Body of pancreas (tissue), 4 donors: ENCODE measurements around the gene ATP10A. TPM values are rescaled to one million over a fixed set of nuclear protein-coding genes. Genes with fewer than 3 reads are reported as not detected.
A peak's percentile ranks its signal among the peaks of the same experiment; 100 is the strongest.

Experiments
- ATAC-seq: fragments of 150-250 bp; one replicate; pipeline ENCODE4 v1.9.1; 2016
- DNase-seq, 4 donors: peaks; one replicate each; pipeline ENCODE4 v3.0.0-alpha.2; 2019
- H3K27ac ChIP-seq, 4 donors: fragments of 200-600 bp; sonication (generic); 1 replicate in 3 of 4; 2 replicates in 1 of 4; pipeline versions ENCODE4 v1.5.1 to v1.6.1; 2016 to 2019; ENCODE audit warnings: mild to moderate bottlenecking in 1 of 4, mixed read lengths in 1 of 4, moderate library complexity in 1 of 4
- H3K27me3 ChIP-seq, 2 donors: fragments of 200-600 bp; sonication (generic); one replicate each; pipeline ENCODE4 v1.6.0; 2016; ENCODE audit warnings: mild to moderate bottlenecking in 1 of 2
- H3K36me3 ChIP-seq, 2 donors: fragments of 200-600 bp; sonication (generic); replicated peaks in 1 of 2; 2 replicates each; pipeline ENCODE4 v1.5.1; 2016; ENCODE audit warnings: low read depth in 2 of 2; ENCODE audit not compliant: insufficient read depth in 1 of 2
- H3K4me1 ChIP-seq: fragments of 200-600 bp; sonication (generic); one replicate; pipeline ENCODE4 v1.6.0; 2016
- H3K4me3 ChIP-seq, 2 donors: fragments of 200-600 bp; sonication (generic); 1 replicate in 1 of 2; 2 replicates in 1 of 2; pipeline ENCODE4 v1.5.1; 2016 to 2019
- H3K9me3 ChIP-seq, 3 donors: fragments of 200-600 bp; sonication (generic); 1 replicate in 2 of 3; 2 replicates in 1 of 3; pipeline ENCODE4 v1.5.1; 2016
- POLR2A ChIP-seq, 3 donors: fragments of 450-650 bp; IDR thresholded peaks; one replicate each; pipeline ENCODE4 v1.6.1; 2016; ENCODE audit warnings: antibody characterized with exemption in 3 of 3, mild to moderate bottlenecking in 2 of 3
- WGBS, 2 donors: methylation state at CpG; one replicate each; pipeline ENCODE4 v1.1.5; 2017; 5-methylcytosine and 5-hydroxymethylcytosine counted together
- intact Hi-C: fragments of 100-400 bp; cut with DNase I; formaldehyde crosslinking; loops from one replicate; pipeline ENCODE4 v1.15.1; 2023
- total RNA-seq, 2 donors: library from RNA; depleted of rRNA; stranded (reverse); fragments of >200 nt; gene quantifications; one replicate each; pipeline ENCODE4 v1.1.0, GENCODE V29; 2016
- TF ChIP-seq, protein P1 (sequence below), 7 experiments: fragments of 450-650 bp in 4 of 7; fragments of 200-600 bp in 3 of 7; sonication (generic) in 3 of 7; IDR thresholded peaks; one replicate each; pipeline ENCODE4 v1.5.1; 2016 to 2019; ENCODE audit warnings: antibody characterized with exemption in 7 of 7

The ATP10A gene
- total RNA-seq, 2 donors from 2014 or later, result 1.3 to 2.0 TPM

DNA sequence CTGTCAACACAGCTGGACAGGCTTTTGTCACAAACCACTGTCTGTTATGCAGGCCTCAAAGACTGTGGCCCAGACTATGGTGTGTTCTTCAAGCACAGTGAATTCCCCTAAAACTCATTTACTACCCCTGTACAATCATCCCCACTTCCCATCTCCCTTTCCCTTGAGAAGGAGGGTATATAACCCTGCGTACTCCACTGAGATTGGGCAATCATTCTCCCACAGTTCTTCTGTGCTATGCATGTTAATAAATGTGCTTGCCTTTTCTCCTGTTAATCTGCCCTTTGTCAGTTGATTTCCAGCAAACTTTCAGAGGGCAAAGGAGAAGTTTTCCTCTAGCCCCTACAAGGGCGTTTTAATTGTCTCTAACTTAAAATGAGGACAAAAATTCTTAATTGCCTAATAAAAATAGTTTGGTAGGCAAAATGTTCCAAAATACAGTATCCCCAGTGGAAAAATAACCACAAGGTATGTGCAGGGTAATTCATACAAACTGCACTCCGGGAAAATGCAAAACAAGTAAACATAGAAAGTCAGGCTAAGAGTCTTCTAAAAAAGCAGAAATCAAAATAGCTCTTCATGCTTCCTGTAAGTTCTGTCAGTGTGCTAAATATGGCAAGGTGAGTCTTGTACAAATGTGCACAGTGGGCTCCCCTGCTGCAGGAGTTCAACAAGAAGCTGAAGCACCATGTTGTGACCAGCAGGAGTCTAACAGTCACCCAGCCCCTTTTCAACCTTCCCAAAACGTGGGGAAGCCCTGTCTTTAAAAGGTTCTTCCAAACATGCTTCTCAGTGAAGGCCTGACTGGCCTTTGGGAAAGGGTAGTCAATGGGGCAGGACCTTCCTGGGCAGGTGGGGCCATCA, 10.2 kb downstream of the ATP10A start:
- no peaks in the 10 kb centered on the region for H3K27me3 ChIP-seq
- H3K9me3 ChIP-seq, result no peaks in the 10 kb centered on the region
- no peaks in the 10 kb centered on the region for H3K4me1 ChIP-seq
- H3K4me3 ChIP-seq, result no peak overlapping the region
- ATAC-seq (no peak), DNase-seq (no peak)
- no peak overlapping the region for H3K27ac ChIP-seq
- 29 to 35% methylated on average over 4 of the region's 4 CpGs for WGBS, 2 donors
- intact Hi-C loops, result no loop called here
- TF ChIP-seq POLR2A (IDR thresholded peaks at IDR 0.05), result no peak
- TF ChIP-seq, protein P1, sequence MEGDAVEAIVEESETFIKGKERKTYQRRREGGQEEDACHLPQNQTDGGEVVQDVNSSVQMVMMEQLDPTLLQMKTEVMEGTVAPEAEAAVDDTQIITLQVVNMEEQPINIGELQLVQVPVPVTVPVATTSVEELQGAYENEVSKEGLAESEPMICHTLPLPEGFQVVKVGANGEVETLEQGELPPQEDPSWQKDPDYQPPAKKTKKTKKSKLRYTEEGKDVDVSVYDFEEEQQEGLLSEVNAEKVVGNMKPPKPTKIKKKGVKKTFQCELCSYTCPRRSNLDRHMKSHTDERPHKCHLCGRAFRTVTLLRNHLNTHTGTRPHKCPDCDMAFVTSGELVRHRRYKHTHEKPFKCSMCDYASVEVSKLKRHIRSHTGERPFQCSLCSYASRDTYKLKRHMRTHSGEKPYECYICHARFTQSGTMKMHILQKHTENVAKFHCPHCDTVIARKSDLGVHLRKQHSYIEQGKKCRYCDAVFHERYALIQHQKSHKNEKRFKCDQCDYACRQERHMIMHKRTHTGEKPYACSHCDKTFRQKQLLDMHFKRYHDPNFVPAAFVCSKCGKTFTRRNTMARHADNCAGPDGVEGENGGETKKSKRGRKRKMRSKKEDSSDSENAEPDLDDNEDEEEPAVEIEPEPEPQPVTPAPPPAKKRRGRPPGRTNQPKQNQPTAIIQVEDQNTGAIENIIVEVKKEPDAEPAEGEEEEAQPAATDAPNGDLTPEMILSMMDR (IDR thresholded peaks at IDR 0.05), result no peak
- no peaks in the 10 kb centered on the region for H3K36me3 ChIP-seq

DNA sequence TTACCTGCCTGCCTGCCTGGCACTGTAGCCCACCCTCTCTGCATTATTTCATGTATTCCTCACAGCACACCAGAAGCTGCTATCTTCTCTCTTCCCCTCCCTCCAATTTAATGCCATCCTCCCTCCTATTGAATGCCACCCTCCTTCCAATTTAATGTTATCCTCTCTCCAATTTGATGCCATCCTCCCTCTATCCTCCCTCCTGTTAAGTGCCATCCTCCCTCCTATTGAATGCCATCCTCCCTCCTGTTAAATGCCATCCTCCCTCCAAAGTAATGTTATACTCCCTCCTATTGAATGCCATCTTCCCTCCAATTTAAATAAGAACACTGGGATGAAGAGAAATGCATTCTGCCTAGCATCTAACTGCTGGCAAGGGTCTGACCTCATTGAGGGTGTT, 11.1 kb downstream of the ATP10A start:
- Histone ChIP-seq H3K36me3 (no peaks in the 10 kb centered on the region), H3K27ac (no peak overlapping the region), H3K27me3 (no peaks in the 10 kb centered on the region), H3K4me1 (no peaks in the 10 kb centered on the region), H3K4me3 (no peak overlapping the region), H3K9me3 (no peaks in the 10 kb centered on the region)
- DNase-seq (no peak), ATAC-seq (no peak)
- intact Hi-C loops, result no loop called here
- TF ChIP-seq, protein P1 (IDR thresholded peaks at IDR 0.05), result no peak
- TF ChIP-seq POLR2A (IDR thresholded peaks at IDR 0.05), result no peak

DNA sequence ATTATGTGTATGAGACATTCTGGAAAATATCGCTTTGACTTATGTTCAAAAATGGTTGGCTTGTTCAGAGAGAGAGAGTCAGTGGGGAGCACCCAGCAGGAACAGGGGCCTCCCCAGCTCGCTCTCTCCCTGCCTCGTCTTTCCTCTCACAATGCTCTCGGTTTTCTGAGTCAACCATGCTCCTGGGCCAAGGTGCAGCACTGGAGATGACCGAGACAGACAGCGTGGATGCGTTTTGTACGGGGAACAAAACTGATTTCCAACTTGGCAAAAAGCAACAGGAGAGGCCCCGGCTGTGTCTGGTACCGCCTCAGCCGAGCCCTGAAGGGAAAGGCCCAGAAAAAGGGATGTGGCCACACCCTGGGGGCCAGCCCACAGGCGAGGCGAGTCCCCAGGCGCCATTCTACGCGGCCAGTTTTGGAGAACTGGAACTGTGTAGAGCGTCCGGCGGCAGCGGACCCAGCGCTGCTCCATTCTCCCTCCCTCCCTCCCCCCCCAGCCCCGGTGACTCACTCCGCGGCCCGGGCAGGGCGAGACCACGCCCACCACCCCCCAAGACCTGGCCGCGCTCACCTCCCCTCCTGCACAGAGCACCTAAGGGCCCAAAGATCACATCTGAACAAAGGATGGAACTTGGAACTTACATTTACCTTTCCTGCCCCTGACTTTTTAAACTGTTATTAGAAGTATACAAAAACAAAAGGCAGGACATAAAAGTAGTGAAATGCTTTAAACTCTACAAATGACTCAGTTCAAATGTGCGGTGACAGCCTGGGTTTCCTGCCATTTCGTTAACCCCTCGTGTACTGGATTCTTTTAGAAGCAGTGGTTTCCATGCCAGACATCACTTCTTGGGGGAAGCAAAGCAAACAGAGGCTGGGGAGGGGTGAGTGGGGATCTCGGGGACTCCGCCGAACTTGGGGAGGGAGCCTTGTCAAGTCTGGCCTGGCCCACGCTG, 12.7 kb downstream of the ATP10A start:
- intact Hi-C loops, result no loop called here
- ATAC-seq, result peak; percentile 72
- TF ChIP-seq, protein P1 (IDR thresholded peaks at IDR 0.05), result no peak
- TF ChIP-seq POLR2A (IDR thresholded peaks at IDR 0.05), result peak in 1 of 3 donors; percentile 9
- peak; percentile 30 to 68 (median 50) for DNase-seq
- Histone ChIP-seq H3K9me3 (no peaks in the 10 kb centered on the region), H3K27me3 (no peaks in the 10 kb centered on the region), H3K36me3 (no peaks in the 10 kb centered on the region), H3K4me3 (no peak overlapping the region), H3K27ac (peak overlapping the region in 1 of 4 donors; percentile 38), H3K4me1 (no peaks in the 10 kb centered on the region)
- 8 to 16% methylated on average over 13 to 32 of the region's 36 CpGs for WGBS, 2 donors

DNA sequence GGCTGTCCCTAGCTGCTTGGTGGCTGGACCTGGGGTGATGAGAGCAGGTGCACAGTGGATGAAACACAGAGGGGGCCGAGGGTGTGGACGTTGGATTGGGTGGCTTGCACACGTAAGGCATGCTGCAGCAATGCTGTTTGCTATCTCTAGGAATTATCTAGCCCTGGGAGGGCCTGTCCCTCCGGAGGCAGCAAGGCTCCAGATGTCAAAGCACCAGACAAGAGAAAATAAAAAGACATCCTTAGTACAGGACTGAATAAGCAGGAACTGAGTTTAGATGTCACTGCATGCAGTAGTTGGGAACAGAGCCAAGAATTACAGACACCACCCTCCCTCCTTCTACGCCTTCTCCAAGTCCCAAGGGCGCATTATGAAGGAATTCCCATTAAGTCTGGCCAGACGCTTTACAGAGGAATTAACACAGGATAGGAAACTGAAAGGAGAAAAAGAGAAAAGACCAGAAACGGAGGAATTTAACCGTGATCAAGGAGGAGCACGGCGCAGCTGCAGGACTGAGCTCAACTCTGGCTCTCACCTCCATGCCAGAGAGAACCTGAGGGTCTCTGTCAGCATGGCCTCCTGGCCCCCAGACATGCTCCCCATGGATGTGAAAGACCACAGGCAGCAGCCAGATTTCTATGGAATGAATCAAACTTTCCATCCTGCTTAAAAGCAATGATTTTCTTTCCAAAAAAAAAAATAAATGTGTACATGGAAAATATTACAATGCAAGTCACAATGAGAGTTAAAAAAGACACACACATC, 13.8 kb downstream of the ATP10A start:
- no peak overlapping the region for H3K4me3 ChIP-seq
- DNase-seq (peak in 1 of 4 donors; percentile 32), ATAC-seq (peak; percentile 43)
- 33 to 47% methylated on average over 11 of the region's 11 CpGs for WGBS, 2 donors
- no peaks in the 10 kb centered on the region for H3K36me3 ChIP-seq
- H3K27ac ChIP-seq, result no peak overlapping the region
- no peaks in the 10 kb centered on the region for H3K27me3 ChIP-seq
- intact Hi-C loops, result no loop called here
- TF ChIP-seq, protein P1 (IDR thresholded peaks at IDR 0.05), result no peak
- no peak for TF ChIP-seq POLR2A (IDR thresholded peaks at IDR 0.05)
- H3K9me3 ChIP-seq, result no peaks in the 10 kb centered on the region
- no peaks in the 10 kb centered on the region for H3K4me1 ChIP-seq
